ENCODE measurements around the gene ACTR3.

The ACTR3 gene

GRCh38 chr2:114005110-114005783 is 115.4 kb downstream of the ACTR3 start:
- no peak for DNase-seq (ENCODE audit: low spot score)

GRCh38 chr2:114006460-114006859 is 116.6 kb downstream of the ACTR3 start:
- no peak for DNase-seq (ENCODE audit: low spot score)

GRCh38 chr2:114007436-114007835 is 117.5 kb downstream of the ACTR3 start:
- DNase-seq (ENCODE audit: low spot score), result no peak

GRCh38 chr2:114008720-114009119 is 118.8 kb downstream of the ACTR3 start:
- DNase-seq (ENCODE audit: low spot score), result no peak

- DNase-seq (ENCODE audit: low spot score), result no peak
These were observed 119.5 kb downstream of the ACTR3 start for GRCh38 chr2:114009205-114009944.

- no peak for DNase-seq (ENCODE audit: low spot score)
These were observed 120.1 kb downstream of the ACTR3 start for GRCh38 chr2:114010001-114010400.

- no peak for DNase-seq (ENCODE audit: low spot score)
These were observed 121.8 kb downstream of the ACTR3 start for GRCh38 chr2:114011713-114012112.
